GM21515 (cell line): ENCODE results near the gene ADGRG2.

Experiments used
- ATAC-seq: cut with Tn5 transposase; IDR thresholded peaks from one replicate; pipeline ENCODE4 v1.9.1; 2021; ENCODE audit not compliant: unreplicated experiment

ADGRG2 gene

GRCh38 chrX:18956303-18957032 lies 165.8 kb downstream of the ADGRG2 start:
- no peak for ATAC-seq

- no peak for ATAC-seq
These were observed 166.6 kb downstream of the ADGRG2 start for GRCh38 chrX:18955676-18956075.

GRCh38 chrX:18951032-18951431 lies 171.2 kb downstream of the ADGRG2 start:
- no peak for ATAC-seq

- ATAC-seq: no peak
These were observed 172.3 kb downstream of the ADGRG2 start for GRCh38 chrX:18949944-18950301.

GRCh38 chrX:18949291-18949943 lies 172.9 kb downstream of the ADGRG2 start:
- ATAC-seq: no peak

- ATAC-seq: no peak
These were observed 175.7 kb downstream of the ADGRG2 start for GRCh38 chrX:18946611-18947010.

GRCh38 chrX:18946157-18946556 lies 176.1 kb downstream of the ADGRG2 start:
- ATAC-seq: no peak

- no peak for ATAC-seq
These were observed 176.8 kb downstream of the ADGRG2 start for GRCh38 chrX:18945483-18945882.

- no peak for ATAC-seq
These were observed 177.8 kb downstream of the ADGRG2 start for GRCh38 chrX:18944482-18944881.

- no peak for ATAC-seq
These were observed 180.4 kb downstream of the ADGRG2 start for GRCh38 chrX:18941896-18942295.
